AG09309 (cell line): ENCODE data around the gene EXOC3.

ENCODE experiments used
- DNase-seq: peaks from one replicate; pipeline ENCODE4 v3.0.0-alpha.2; 2010; ENCODE audit warnings: low read depth
- H3K4me3 ChIP-seq: 2 replicates; pipeline ENCODE4 v1.5.1; 2011; ENCODE audit warnings: mild to moderate bottlenecking, low read depth, low read length, moderate library complexity; ENCODE audit not compliant: control insufficient read depth
- TF ChIP-seq, protein P1 (sequence below): IDR thresholded peaks from 2 replicates; pipeline ENCODE4 v1.5.1; 2011; ENCODE audit warnings: mild to moderate bottlenecking, low read depth, low read length, inconsistent platforms; ENCODE audit not compliant: insufficient read depth, control insufficient read depth; ENCODE audit errors: missing control alignments

Gene EXOC3

DNA sequence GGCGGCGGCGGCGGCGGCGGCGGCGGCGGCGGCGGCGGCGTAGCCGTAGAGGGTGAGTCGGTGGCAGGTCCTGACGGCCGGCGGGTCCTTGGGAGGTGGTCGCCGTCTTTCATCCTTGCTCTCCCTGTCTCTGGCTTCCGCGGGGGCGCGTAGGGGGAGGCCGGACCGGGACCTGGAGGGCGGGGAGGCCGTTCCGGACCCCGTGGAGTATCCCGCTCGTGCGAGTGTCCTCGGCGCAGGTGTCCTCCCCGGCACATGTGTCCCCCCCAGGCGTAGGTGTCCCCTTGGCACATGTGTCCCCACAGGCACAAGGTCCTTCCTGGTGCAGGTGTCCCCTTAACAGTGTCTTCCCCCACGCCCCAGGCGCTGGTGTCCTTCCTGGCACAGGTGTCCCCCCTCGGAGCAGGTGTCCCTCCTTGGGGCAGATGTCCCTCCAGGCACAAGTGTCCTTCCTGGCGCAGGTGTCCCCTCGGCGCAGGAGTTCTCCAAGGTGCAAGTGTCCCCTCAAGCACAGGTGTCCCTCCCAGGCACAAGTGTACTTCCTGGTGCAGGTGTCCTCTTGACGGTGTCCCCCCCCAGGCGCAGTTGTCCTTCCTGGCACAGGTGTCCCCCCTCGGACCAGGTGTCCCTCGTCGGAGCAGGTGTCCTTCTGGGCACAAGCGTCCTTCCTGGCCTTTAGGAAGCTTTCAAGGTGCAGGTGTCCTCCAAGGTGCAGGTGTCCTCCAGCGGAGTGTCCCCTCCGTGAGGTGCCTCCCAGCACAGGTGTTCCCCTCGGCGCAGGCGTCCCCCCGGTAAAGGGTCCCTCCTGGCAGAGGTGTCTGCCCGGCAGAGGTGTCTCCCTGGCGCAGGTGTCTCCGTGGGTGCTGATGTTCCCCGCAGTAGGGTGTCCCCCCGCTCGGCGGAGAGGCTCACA is 519 bp downstream of the EXOC3 start:
- no peak for DNase-seq
- peak overlapping the region; percentile 93 for H3K4me3 ChIP-seq
- TF ChIP-seq, protein P1, sequence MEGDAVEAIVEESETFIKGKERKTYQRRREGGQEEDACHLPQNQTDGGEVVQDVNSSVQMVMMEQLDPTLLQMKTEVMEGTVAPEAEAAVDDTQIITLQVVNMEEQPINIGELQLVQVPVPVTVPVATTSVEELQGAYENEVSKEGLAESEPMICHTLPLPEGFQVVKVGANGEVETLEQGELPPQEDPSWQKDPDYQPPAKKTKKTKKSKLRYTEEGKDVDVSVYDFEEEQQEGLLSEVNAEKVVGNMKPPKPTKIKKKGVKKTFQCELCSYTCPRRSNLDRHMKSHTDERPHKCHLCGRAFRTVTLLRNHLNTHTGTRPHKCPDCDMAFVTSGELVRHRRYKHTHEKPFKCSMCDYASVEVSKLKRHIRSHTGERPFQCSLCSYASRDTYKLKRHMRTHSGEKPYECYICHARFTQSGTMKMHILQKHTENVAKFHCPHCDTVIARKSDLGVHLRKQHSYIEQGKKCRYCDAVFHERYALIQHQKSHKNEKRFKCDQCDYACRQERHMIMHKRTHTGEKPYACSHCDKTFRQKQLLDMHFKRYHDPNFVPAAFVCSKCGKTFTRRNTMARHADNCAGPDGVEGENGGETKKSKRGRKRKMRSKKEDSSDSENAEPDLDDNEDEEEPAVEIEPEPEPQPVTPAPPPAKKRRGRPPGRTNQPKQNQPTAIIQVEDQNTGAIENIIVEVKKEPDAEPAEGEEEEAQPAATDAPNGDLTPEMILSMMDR: no peak

DNA sequence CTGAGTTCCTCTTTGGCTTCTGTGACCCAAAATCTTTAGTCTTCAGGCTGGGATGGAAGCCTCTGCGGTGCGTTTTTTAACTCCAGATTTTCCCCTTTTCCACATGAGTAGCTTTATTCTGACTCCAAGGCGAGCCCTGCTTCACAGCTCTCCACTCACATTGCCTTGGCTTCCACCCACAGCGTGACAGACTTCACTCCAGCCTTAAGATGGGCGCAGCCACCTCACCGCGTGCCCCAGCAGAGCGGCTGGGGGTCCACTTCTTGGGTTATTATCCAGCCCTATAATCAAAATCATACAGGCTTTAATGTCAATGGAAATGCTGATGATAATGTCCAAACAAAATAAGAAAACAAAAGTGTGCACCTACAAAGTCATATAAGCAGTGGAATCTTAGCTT is 1.2 kb downstream of the EXOC3 start:
- TF ChIP-seq, protein P1: no peak
- H3K4me3 ChIP-seq: peak overlapping the region; percentile 93
- no peak for DNase-seq

DNA sequence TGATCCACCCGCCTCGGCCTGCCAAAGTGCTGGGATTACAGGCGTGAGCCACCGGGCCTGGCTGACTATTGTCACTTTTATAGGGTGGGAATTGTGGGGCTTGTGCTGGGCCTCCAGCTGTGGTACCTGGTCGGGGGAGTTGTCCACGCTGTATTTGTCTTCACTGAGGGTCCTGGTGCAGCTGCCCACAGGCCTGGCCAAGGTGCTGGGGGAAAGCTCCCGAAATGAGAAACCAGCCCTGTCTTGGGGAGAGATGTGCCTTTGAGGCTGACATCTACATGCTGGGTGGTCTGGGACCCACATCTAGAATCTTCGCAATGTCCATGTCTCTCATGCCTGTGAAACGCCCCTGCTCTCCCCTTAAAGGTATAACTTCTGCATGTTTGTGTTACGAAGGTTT is 2.6 kb downstream of the EXOC3 start:
- no peak for DNase-seq
- H3K4me3 ChIP-seq: no peak overlapping the region
- TF ChIP-seq, protein P1: no peak

DNA sequence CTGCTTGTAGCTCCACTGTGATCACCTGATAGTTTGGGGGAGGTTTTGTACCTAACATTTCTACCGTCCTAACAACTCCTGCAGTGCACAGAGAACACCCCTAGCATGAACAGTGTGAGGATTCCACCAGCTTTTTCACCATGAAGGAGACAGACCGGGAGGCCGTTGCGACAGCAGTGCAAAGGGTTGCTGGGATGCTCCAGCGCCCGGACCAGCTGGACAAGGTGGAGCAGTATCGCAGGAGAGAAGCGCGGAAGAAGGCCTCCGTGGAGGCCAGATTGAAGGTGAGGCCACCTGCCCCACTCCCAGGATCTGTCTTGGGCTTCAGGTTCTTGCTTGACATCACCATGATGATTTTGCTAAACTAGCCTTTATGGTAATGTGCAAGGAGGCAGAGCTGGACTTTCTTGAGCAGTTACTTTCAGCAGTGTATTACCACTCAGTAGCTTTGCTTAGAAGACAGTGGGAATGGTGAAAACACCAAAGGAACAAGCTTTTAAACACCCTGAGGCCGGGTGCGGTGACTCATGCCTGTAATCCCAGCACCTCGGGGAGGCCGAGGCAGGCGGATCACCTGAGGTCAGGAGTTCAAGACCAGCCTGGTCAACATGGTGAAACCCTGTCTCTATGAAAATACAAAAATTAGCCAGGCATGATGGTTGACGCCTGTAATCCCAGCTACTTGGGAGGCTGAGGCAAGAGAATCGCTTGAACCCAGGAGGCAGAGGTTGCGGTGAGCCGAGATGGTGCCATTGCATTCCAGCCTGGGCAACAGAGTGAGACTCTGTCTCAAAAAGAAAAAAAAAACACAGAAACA is 3.3 kb downstream of the EXOC3 start:
- DNase-seq: no peak
- TF ChIP-seq, protein P1: no peak
- no peak overlapping the region for H3K4me3 ChIP-seq

GRCh38 chr5:446883-447263 is 3.9 kb downstream of the EXOC3 start:
- TF ChIP-seq, protein P1: peak; percentile 43
- no peak for DNase-seq
- no peak overlapping the region for H3K4me3 ChIP-seq

- TF ChIP-seq, protein P1: no peak
- DNase-seq: no peak
- H3K4me3 ChIP-seq: no peak overlapping the region
Observed at GRCh38 chr5:447501-447900, 4.5 kb downstream of the EXOC3 start.
